Esophagus squamous epithelium (tissue), 4 donors: Measurements from ENCODE around the gene PCBP2.

ENCODE experiments used
- POLR2A ChIP-seq, 4 donors: fragments of 450-650 bp; IDR thresholded peaks; one replicate each; pipeline ENCODE4 v1.6.1; 2017; ENCODE audit warnings: antibody characterized with exemption in 4 of 4, mild to moderate bottlenecking in 4 of 4, moderate library complexity in 3 of 4
- TF ChIP-seq, protein P1 (sequence below), 6 experiments: fragments of 450-650 bp in 4 of 6; fragments of 200-600 bp in 2 of 6; sonication (generic) in 2 of 6; IDR thresholded peaks; one replicate each; pipeline ENCODE4 v1.5.1; 2016 to 2019; ENCODE audit warnings: antibody characterized with exemption in 6 of 6, mild to moderate bottlenecking in 4 of 6, moderate library complexity in 4 of 6

DNA sequence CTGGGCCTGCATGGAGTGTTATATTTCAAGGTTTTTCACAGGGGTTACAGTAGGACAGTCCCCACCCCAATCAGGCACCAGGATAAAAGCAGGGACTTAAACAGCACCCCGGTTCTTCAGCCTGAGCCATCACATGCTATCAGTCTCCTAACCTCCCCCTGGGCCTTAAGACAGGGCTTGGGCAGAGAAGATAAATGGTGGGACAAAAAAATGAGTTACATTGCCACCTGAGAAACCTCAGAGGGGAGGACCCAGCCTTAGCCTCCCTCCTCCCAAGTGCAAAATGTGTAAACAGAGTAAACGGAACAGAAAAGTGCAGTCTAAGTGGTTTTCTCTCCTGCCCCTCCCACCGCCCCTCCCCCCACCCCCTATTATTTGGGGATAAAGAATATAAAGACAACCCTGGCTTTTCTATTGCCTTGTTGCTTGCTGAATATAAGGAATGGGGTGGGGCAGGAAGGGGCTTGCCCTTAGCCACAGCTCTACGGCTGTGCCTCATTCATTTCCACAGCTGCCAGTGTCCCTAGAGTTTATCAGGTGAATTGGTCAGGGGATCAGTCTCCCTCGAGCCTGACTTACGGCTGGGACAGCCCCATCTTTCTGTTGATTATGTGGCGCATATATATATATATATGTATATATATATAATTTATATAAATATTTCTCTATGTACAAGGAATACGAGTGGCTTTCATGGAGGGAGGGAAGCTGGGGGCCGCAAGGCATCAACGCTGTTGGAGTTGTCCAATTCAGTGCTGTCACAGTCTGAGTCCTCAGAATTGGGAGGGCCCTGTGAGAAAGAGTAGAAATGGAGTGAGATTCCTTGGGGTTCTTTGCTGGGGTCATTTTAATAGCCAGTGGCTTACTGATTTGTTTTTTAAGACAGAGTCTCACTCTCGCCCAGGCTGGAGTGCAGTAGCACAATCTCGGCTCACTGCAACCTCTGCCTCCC, 28.9 kb downstream of the PCBP2 start:
- TF ChIP-seq, protein P1, sequence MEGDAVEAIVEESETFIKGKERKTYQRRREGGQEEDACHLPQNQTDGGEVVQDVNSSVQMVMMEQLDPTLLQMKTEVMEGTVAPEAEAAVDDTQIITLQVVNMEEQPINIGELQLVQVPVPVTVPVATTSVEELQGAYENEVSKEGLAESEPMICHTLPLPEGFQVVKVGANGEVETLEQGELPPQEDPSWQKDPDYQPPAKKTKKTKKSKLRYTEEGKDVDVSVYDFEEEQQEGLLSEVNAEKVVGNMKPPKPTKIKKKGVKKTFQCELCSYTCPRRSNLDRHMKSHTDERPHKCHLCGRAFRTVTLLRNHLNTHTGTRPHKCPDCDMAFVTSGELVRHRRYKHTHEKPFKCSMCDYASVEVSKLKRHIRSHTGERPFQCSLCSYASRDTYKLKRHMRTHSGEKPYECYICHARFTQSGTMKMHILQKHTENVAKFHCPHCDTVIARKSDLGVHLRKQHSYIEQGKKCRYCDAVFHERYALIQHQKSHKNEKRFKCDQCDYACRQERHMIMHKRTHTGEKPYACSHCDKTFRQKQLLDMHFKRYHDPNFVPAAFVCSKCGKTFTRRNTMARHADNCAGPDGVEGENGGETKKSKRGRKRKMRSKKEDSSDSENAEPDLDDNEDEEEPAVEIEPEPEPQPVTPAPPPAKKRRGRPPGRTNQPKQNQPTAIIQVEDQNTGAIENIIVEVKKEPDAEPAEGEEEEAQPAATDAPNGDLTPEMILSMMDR (IDR thresholded peaks at IDR 0.05) = no peak
- TF ChIP-seq POLR2A (IDR thresholded peaks at IDR 0.05) = no peak
